Amniotic epithelial cell (primary cell): Measurements from ENCODE around the gene ATG2B.
"Not testable (repeated sequence)": the region's sequence is repeated elsewhere in the genome, so short reads cannot be mapped to it uniquely, and the experiment has no call there.

ENCODE experiments used
- DNase-seq: peaks from one replicate; pipeline ENCODE4 v3.0.0-alpha.2; 2010; ENCODE audit warnings: low read depth

The ATG2B gene

DNA sequence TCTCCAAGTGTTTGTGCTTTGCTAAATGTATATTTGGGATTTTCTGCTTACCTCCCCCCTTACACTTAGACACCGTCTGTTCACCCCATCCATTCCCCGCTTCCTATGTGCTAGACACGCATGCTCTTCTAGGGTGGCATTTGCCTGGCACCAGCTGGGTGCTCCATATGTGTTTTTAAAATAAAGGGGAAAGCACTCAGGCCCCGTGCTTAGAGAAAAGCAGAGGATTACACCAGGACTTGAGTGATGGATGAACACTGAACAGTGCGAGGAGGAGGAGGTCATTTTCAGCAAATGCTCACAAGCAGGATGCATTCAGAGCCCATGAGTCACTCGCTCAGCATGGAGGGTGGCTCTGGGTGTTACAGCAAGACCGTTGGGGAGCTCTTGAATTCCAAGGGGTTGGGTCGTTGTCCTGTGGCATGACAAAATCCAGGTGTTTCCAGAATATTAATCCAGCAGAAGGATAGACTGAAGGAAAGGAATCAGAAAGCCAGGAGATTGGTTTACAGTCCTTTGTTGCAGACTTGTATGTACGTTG, 110.1 kb downstream of the ATG2B start:
- DNase-seq, result peak; percentile 100

DNA sequence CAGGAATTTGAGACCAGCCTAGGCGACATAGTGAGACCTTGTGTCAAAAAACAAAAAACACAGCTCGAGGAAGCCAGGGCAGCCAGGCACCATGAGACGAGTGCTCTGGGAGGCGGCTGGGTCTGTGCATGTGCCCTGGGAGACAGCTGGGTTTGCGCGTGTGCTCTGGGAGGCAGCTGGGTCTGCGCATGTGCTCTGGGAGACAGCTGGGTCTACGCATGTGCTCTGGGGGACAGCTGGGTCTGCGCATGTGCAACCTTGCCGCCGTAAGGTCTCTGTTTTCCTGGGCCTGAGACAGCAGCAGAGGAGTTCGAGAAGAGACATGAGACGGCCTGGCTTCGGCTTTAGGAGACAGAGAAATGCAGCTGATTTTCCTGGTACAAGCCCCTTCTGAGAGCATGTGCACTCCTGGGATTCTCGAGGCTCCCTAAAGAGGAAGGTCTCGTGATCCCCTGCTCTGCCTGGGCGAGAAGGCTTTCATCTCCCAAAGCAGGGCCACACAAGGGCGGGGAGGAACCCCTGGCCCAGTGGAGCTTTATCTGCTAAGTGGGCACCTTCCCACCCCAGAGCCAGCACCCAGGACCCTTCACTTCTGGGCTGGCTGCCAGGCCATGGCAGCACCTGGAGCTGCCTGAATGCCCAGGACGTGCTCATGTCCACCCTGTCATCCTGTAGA, 110.7 kb downstream of the ATG2B start:
- peak; percentile 77 for DNase-seq

DNA sequence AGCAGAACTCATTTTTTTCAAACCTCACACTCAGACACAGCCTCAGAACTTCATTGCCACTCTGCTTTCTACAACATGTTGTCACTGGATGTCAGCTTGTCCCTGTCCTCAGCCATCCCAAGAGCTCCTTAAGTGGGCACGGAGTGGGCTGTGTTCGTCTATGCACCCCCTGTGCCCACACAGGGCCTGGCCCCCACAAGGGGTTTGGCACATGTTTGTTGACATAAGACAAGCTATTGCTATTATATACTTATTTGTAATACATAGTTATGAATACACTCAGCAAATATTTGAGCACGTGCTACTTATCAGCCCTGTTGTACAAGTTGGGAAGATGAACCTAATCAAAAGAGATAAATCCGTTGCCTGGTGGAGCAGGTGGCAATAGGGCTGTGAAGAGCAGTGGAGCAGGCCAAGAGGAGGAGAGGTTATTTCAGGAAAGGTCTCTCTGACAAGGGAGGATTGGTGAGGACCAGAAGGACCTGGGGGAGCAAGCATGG, 111.4 kb downstream of the ATG2B start:
- no peak for DNase-seq

DNA sequence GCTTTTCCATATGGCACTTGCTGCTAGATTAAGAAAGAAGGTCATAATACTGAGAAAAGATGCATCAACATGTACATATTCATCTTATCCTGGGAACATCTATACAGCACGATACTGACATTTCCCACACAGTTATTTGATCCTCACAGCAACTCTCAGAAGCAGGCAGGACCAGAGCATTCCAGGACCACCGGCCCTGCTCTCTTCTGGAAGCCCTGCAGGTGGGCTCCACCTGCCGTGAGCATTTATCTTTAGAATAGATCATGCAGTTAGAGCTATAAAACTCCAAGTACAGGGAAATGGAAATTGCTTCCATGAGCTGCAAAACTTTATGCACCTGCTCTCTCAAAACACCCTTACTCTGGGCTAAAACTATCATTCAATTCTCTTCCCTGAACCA, 112.7 kb downstream of the ATG2B start:
- DNase-seq, result no peak

DNA sequence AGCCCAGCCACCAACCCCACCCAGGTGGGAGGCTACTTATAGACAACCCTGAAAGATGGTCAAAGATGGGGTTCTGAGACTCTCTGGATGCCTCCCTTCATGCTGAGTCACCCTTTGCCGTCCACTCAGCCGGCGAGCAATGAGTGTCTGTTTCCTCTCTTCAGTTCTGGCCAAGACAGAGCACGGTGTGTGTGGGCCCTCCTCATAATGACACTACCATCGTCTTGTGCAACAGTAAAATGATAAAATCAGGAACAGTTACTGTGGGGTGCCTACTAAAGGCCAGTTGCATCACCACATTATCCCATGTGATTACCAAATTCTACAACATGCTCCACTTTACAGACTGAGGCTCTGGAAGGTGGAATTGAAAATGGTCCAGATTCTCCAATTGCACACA, 114.1 kb downstream of the ATG2B start:
- peak; percentile 99 for DNase-seq

DNA sequence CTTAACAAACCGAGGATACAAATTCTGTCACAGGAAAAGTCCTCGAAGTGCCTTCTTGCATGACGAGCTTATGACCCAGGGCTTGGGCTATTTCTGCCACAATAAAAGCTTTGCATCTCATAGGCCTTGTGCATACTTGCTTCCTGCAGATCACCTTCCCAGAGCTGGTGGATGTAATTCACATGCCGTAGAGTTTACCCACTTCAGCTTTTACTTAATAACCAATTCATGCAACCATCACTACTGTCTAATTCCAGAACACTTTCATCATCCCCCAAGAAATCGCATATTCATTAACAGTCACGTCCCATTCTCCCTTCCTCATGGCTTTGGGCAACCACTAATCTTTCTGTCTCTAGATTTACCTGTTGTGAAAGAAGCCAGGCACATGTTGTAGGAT, 116.1 kb downstream of the ATG2B start:
- DNase-seq, result peak; percentile 81

DNA sequence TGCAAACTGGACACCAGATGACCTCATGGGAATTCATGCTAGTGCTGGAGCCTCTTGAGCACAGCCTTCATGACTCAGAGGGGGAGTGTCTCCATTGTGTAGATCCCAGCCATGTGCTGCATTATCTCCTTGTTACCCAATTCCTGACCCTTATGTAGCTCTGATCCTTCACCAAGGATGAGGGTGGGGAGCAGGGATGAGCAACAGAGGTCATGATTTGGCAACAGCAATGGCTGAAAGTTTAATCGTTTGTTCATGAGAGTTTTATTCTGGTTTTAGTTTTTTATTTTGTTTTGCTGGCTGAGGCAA, 116.6 kb downstream of the ATG2B start:
- peak; percentile 100 for DNase-seq

DNA sequence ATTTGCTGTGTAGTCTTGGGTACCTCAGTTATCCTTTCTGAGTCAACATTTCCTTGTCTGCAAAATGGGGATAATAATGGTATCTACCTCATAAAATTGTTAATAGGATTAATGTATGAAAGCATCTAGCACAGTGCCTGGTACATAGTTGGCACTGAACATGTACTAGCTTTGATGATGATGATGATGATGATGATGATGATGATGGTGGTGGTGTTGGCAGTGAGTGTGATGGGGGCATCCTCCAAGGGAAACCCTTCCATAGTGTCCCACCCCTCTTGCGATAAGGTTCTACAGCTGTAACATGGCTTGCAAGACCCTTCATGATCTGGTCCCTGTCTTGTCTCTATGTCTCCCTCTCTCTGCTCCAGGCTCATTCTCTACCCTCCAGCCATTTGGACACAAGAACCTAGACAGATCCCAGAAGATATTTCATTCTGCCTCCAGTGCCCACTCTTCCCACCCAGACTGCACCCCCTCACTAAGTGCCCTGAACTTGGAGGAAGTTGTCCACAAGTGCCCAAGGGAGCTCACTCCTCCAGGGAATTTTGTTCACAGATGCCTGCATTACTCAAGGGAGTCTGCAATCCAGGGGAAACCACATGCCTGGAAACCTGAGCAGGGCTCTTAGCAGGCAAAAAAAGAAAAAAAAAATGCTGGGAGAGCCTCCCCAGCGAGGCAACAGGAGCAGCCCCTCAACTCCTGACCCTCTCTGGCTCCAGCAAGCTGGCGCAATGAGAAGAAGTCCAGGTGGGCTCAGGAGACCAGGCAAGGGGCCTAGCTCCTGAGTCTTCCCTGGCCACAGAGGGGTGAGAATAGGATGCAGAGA, 117.2 kb downstream of the ATG2B start:
- DNase-seq, result peak; percentile 95

DNA sequence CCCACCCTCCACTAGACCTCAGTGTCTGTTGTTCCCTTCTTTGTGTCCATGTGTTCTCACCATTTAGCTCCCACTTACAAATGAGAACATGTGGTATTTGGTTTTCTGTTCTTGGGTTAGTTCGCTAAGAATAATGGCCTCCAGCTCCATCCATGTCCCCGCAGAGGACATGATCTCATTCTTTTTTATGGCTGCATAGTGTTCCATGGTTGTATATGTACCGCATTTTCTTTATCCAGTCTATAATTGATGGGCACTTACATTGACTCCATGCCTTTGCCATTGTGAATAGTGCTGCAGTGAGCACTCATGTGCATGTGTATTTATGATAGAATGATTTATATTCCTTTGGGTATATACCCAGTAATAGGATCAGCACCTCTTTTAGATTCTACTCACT, 118.1 kb downstream of the ATG2B start:
- DNase-seq, result not testable (repeated sequence)

DNA sequence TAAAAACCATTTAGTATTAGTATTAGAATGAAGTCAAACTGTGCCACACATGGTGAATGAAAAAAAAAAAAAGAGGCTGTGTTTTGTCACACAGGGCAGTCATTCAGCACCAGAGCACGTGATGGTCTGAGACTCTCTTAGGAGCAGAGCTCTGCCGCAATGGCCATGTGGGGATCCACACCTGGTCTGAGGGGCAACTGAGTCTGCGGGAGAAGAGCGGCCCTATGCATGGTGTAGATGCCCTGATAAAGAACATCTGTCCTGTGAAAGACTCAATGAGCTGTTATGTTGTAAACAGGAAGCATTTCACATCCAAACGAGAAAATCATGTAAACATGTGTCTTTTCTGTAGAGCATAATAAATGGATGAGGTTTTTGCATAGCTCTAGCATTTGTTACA, 119.4 kb downstream of the ATG2B start:
- peak; percentile 57 for DNase-seq

DNA sequence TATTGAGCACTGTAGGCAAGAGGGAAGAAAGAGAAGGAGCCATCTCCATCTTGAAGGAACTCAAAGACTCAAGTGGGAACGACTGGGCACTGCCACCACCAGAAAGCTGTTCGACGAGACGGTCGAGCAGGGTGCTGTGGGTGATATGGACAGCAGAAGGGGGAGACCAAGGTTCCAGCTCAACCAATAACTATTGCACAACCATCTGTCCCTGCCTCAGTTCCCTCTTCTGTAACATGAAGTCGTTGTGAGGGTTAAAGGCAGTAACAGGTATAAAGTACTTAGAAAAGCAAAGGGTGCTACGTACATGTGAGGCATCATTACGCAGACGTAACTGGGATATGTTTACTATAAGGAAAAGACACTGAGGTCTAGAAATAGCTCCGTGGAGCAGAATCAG, 121.0 kb downstream of the ATG2B start:
- DNase-seq, result no peak

DNA sequence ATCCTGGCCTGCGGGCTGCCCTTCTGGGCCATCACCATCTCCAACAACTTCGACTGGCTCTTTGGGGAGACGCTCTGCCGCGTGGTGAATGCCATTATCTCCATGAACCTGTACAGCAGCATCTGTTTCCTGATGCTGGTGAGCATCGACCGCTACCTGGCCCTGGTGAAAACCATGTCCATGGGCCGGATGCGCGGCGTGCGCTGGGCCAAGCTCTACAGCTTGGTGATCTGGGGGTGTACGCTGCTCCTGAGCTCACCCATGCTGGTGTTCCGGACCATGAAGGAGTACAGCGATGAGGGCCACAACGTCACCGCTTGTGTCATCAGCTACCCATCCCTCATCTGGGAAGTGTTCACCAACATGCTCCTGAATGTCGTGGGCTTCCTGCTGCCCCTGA, 122.5 kb downstream of the ATG2B start:
- no peak for DNase-seq

DNA sequence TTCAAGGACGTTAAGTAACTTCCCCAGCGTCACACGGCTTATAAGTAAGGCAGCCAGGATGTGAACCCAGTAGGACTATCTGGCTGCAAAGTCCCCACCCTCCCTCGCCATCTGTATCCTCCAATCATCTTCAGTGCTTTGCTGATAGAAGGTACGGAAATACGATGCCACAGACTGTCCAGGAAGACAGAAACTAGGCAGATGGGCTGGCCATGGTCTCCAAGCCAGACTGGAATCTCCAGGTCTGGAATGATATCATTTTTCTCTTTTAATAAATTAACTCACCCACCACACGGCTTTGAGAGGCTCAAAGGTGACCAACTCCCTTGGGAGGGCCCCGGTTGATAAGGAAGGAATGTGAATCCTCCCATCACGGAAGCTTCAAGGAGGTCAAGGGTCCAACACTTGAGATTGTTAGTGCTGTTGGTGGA, 123.4 kb downstream of the ATG2B start:
- peak; percentile 91 for DNase-seq

DNA sequence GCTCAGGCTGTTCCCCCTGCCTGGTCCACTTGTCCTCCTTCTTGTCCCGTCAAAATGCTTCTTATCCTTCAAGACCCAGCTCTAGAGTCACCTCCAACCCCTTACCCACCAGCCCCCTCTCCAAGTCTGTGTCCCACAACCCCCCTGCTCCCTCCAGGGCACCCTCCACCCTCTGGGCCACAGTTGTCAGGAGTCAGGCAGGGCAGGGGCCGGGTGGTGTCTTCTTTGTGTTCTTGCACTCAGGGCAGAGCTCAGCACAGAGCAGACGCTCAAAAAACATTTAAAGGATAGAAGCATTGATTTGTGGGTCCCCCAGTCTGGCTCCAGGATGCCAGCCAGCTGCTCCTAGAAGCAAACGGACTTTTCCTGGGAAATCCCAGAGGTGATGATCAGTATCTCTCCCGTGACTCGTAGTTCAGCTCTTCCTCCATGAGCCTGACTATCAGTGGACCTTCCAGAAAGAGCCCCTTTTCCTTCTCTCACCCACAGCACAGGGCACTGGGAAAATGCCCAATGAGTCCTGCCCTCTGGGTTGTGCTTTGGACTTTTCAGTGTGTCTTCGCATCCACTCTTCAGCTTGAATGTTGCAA, 124.4 kb downstream of the ATG2B start:
- DNase-seq, result no peak

DNA sequence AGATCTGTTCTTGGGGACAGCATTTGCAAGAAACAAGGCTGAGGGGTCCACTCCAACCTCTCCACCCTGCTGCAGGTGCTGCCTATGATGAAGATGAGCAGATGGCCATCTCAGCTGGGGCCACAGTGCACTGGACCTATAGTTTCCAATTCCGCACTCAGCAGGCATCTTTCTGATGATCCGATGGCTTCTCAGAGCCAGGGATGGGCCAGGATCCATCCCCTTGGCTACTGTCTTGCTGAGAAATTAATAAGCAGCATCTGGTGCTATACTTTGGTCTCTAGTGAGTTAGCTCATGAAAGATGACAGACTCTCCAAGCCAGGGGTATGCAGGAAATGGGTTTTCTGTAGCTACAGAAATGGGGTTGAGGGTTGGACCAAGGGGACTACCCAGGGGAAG, 125.5 kb downstream of the ATG2B start:
- DNase-seq, result no peak

DNA sequence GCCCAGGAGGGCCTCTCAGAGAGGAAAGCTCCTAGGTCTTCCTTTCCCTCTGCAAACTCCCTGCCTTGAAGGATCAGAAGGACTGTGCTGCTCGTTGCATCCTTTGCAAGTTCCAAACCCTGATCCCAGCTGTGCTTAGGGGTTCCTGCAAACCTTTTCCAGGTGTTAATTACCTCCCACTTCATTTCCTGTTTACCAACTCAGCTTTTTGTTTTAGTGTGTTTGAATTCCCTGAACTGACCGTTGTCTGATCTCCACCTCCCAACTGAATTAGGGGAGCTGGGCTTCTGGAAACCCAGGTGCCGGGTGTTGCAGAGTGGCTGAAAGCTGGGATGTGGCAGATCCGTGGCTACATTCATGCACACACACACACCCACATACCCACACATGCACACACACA, 127.7 kb downstream of the ATG2B start:
- no peak for DNase-seq

DNA sequence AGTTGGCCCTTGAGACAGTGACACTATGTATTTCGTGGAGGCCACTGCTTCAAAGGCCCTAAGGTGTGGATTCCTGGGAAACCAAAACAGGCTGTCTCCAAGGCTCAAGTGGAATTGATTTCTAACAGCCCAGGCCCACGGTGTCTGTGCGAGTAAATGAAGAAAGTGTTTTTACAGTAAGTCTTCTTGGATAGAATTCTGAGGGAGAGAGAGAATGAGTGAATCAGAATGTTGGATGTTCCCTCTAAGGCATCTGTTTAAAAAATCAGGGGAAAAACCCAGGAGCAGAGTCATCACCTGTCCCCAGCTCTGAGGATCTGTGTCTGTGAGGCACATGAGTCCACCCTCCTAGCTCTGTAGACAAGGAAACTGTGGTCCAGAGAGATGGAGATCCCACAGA, 129.5 kb downstream of the ATG2B start:
- no peak for DNase-seq

DNA sequence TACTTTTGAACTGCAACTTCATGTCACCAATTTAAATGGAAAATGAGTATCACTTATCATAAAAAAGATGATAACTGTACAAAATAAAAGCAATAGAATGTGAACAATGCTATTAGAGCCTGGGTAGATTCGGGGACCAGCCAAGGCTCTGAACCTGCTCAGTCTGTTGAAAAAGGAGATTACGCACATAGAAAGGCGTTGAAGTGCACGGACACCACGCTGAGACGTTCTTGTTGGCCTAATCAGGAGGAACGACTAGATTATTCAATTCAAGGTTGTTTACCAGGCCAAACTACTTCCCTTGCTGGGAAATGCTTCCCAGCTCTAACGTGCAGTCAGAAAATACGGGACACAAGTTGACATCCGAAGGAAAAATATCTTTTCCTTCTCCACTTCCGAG, 130.6 kb downstream of the ATG2B start:
- no peak for DNase-seq

DNA sequence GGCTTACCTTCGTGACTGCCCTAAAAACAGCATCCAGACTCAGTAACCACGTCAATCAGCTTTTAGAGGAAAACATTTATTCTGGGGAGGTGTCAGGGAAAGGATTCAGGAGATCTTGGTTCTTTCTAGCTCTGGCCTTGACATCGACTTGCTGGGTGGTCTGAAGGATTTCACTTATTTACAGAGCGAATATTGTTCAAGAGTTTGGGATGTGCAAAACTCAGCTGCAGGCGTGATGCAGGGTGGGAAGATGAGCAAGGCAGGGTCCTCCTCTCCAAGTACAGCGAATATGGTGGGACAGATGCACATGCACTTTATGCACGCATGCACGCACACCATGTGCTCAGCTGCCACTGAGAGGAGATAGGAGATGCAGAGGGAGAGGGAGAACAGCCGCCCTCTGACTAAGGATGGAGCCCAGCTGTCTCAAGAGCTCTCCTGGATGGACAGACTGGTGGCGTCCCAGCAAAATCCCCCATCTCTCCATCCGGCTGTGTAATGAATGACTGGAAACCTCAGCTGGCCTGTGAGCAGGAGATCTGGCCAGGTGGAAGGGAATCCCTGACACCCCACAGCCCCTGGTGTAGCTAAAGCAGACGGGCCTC, 131.5 kb downstream of the ATG2B start:
- no peak for DNase-seq

DNA sequence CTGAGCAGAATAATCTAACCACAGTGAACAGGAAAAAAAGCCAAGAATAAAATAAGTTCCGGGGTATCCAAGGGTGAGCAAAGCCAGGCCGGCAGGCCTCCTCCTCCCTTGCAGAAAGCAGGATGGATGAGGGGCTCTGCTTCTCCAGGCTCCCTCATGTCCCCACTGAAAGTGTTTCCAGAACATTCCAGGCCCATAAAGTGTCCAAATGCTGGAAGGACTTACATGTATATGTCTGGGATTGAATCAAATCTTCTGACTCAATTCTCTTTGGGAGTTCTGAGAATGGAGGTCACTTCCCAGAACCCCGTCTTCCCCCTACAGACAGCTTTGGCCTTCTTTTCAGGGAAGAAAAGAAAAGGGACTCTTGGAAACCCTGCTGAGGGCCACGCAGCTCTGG, 132.1 kb downstream of the ATG2B start:
- DNase-seq, result no peak

DNA sequence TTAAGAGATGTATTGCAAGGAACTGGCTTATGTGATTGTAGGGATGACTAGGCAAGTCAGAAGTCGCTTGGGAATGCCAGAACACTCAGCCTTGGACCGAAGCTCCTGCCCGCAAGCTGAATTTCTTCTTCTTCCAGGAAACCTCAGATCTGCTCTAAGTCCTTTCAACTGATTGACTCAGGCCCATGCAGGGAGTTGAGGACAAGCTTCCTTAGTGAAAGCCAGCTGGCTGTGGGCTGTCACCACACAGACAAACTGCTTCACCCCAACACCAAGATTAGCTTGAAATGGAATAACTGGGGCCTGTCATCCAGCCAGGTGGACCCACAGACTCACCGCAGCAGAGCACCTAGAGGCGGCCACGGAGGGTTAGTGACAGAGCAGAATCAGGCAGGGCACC, 133.8 kb downstream of the ATG2B start:
- peak; percentile 60 for DNase-seq
